ENCODE results near the gene MYO1D.
A peak's percentile ranks its signal among the peaks of the same experiment; 100 is the strongest.
"Not testable (repeated sequence)": the region's sequence is repeated elsewhere in the genome, so short reads cannot be mapped to it uniquely, and the experiment has no call there.

MYO1D gene

GRCh38 chr17:32479074-32479617, 397.8 kb downstream of the MYO1D start:
- H3K27ac Mint-ChIP-seq, result peak overlapping the region; percentile 10
- no peak overlapping the region for H3K4me3 Mint-ChIP-seq
- no peaks in the 10 kb centered on the region for H3K9me3 Mint-ChIP-seq
- H3K36me3 Mint-ChIP-seq, result peaks cover 14% of the 10 kb centered on the region
- peaks cover 23% of the 10 kb centered on the region for H3K4me1 Mint-ChIP-seq
- no peaks in the 10 kb centered on the region for H3K27me3 Mint-ChIP-seq

DNA sequence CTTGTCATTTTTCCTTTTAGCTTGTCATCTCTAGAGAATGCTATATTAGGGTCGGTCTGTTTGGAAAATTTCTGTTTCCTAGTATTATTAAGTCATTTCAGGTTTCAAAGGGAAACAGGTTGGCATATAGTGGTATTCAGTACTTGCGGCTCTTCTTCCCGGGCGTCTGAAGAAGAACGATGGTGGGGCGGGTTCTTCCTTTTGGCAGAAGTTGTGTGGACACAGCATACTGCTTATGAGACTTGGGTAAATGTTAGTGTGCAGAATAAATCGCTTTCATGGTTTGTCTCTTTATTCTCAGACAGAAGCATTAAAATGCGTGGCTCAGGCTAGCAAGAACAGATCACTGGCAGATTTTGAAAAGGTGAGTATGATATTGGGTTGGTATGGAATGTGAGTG, 399.7 kb downstream of the MYO1D start:
- Mint-ChIP-seq H3K36me3 (peaks cover 17% of the 10 kb centered on the region), H3K9me3 (no peaks in the 10 kb centered on the region), H3K27me3 (no peaks in the 10 kb centered on the region), H3K27ac (no peak overlapping the region), H3K4me3 (no peak overlapping the region), H3K4me1 (peaks cover 20% of the 10 kb centered on the region)

- Mint-ChIP-seq H3K9me3 (no peaks in the 10 kb centered on the region), H3K27ac (peak overlapping the region; percentile 41), H3K4me3 (no peak overlapping the region), H3K4me1 (peaks cover 20% of the 10 kb centered on the region), H3K36me3 (peaks cover 15% of the 10 kb centered on the region), H3K27me3 (no peaks in the 10 kb centered on the region)
These were observed 401.7 kb downstream of the MYO1D start for GRCh38 chr17:32475258-32475657.

DNA sequence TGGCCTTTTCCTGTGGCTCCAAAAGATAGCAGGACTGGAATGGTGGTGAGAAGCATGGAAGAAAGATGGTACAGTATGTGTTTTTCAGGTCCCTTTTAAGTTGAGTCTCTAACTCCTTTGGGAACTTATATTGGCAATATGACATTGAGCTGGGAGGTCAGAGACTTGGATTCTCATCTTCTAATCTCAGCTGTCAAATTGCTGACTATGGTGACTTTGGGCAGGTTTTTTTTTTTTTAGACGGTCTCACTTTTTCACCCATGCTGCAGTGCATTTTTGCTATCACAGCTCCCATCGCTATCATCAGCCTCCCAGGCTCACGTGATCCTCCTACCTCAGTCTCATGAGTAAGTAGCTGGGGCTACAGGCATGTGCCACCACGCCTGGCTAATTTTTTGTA, 405.3 kb downstream of the MYO1D start:
- Mint-ChIP-seq H3K36me3 (peaks cover 23% of the 10 kb centered on the region), H3K4me3 (no peak overlapping the region), H3K9me3 (no peaks in the 10 kb centered on the region), H3K27me3 (no peaks in the 10 kb centered on the region), H3K4me1 (peaks cover 23% of the 10 kb centered on the region), H3K27ac (no peak overlapping the region)

GRCh38 chr17:32470405-32471167, 406.3 kb downstream of the MYO1D start:
- Mint-ChIP-seq H3K27ac (peak overlapping the region; percentile 17), H3K36me3 (peaks cover 25% of the 10 kb centered on the region), H3K4me3 (no peak overlapping the region), H3K27me3 (no peaks in the 10 kb centered on the region), H3K9me3 (no peaks in the 10 kb centered on the region), H3K4me1 (peaks cover 27% of the 10 kb centered on the region)

- H3K4me3 Mint-ChIP-seq, result no peak overlapping the region
- H3K36me3 Mint-ChIP-seq, result peaks cover 19% of the 10 kb centered on the region
- H3K4me1 Mint-ChIP-seq, result peaks cover 7% of the 10 kb centered on the region
- no peaks in the 10 kb centered on the region for H3K27me3 Mint-ChIP-seq
- no peak overlapping the region for H3K27ac Mint-ChIP-seq
- no peaks in the 10 kb centered on the region for H3K9me3 Mint-ChIP-seq
These were observed 409.0 kb downstream of the MYO1D start for GRCh38 chr17:32467949-32468348.

DNA sequence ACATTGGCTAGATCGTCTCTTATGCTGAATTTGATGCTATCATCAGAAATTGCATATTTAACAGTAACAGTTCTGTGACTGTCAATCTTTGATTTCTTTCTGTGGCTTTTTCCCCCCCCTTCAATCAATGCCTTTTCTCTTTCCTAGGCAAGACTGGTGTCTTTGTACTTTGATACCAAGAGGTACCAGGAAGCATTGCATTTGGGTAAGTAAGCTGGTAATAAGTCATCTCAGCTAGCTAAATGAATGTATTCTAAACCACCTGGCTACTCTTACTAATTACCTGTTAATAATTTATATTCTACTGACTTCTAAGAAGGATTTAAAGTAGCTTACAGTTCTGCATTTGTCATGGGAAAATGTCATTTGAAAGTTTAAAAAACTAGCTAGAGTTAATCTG, 412.6 kb downstream of the MYO1D start:
- Mint-ChIP-seq H3K27ac (no peak overlapping the region), H3K27me3 (no peaks in the 10 kb centered on the region), H3K36me3 (peaks cover 20% of the 10 kb centered on the region), H3K9me3 (no peaks in the 10 kb centered on the region), H3K4me1 (peaks cover 26% of the 10 kb centered on the region), H3K4me3 (no peak overlapping the region)

DNA sequence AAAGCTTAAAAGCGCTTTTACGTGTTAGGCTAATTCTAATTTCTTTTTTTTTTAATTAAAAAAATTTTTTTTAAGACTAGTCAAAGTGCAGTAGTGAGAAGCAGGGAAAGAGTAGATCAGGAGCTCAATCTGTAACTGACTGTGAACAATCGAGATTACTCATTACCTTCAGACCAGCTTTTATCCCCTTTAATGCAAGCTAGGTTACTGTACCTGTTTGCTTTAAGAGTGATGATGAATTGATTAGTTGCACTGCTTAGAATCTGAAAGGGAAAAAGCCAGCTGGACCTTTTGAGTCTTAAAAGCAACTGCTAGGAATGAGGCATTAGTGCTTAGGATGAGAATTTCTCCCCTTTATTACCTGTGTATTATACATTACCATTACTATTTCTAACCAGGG, 413.6 kb downstream of the MYO1D start:
- H3K4me1 Mint-ChIP-seq, result peaks cover 29% of the 10 kb centered on the region
- H3K9me3 Mint-ChIP-seq, result no peaks in the 10 kb centered on the region
- no peak overlapping the region for H3K4me3 Mint-ChIP-seq
- H3K27me3 Mint-ChIP-seq, result no peaks in the 10 kb centered on the region
- H3K36me3 Mint-ChIP-seq, result peaks cover 22% of the 10 kb centered on the region
- no peak overlapping the region for H3K27ac Mint-ChIP-seq

GRCh38 chr17:32461853-32462617, 414.9 kb downstream of the MYO1D start:
- Mint-ChIP-seq H3K9me3 (no peaks in the 10 kb centered on the region), H3K4me3 (peak overlapping the region; percentile 6), H3K4me1 (peaks cover 40% of the 10 kb centered on the region), H3K36me3 (peaks cover 19% of the 10 kb centered on the region), H3K27ac (peak overlapping the region; percentile 27), H3K27me3 (no peaks in the 10 kb centered on the region)

GRCh38 chr17:32461498-32461852, 415.4 kb downstream of the MYO1D start:
- Mint-ChIP-seq H3K36me3 (peaks cover 19% of the 10 kb centered on the region), H3K9me3 (no peaks in the 10 kb centered on the region), H3K4me1 (peaks cover 43% of the 10 kb centered on the region), H3K27me3 (no peaks in the 10 kb centered on the region), H3K4me3 (no peak overlapping the region), H3K27ac (no peak overlapping the region)

DNA sequence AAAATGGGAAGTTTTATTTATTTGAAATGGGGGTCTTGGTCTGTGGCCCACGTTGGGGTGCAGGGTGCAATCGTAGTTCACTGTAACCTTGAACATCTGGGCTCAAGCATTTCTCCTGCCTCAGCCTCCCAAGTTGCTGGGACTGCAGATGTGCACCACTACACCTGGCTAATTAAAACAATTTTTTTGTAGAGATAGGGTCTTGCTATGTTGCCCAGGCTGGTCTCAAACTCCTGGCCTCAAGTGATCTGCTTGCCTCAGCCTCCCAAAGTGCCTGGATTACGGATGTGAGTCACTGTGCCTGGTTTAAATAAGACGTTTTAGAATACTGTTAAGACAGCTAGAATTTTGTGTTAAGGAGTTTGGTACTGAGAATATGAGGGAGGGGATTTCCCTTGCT, 416.9 kb downstream of the MYO1D start:
- no peaks in the 10 kb centered on the region for H3K27me3 Mint-ChIP-seq
- no peaks in the 10 kb centered on the region for H3K9me3 Mint-ChIP-seq
- H3K4me3 Mint-ChIP-seq, result no peak overlapping the region
- peaks cover 39% of the 10 kb centered on the region for H3K4me1 Mint-ChIP-seq
- no peak overlapping the region for H3K27ac Mint-ChIP-seq
- peaks cover 18% of the 10 kb centered on the region for H3K36me3 Mint-ChIP-seq

DNA sequence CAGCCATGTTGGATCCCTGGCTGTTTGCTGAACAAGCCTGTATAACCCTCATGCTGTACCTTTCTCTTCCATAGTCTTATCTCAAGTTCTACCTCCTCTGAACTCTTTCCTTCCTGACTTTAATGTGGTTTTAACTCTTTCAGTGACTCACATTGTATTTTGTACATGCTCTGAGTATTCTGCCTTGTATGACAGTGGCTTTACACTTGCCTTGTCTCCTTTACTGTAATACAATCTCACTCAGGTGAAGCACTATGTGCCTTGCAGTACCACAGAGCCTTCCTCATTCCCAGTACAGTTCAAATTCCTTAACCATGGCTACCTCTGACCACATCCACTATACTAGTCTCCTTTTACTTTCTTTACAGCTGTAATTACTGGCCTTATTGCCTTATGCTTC, 418.6 kb downstream of the MYO1D start:
- H3K9me3 Mint-ChIP-seq, result no peaks in the 10 kb centered on the region
- H3K4me1 Mint-ChIP-seq, result peaks cover 48% of the 10 kb centered on the region
- H3K36me3 Mint-ChIP-seq, result peaks cover 21% of the 10 kb centered on the region
- peak overlapping the region; percentile 25 for H3K27ac Mint-ChIP-seq
- H3K4me3 Mint-ChIP-seq, result peak overlapping the region; percentile 0
- H3K27me3 Mint-ChIP-seq, result no peaks in the 10 kb centered on the region

DNA sequence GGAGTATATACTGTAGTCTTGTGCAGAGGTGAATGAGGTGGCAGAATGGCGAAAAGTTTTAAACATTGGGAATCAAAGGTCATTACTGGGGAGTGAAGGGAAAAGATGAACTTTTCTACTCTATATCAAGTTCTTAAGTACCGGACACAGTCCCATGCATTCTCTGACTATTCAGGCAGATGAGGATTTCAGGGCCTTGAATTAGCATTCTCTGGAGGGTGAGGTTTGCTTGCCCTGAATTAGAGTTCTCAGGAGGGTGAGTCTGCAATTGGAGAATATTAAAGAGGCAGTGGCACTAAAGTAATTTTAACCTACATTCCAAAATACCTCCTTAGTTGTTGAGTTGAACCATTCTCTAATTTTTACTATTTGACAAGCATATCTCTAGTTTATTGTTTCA, 423.6 kb downstream of the MYO1D start:
- H3K36me3 Mint-ChIP-seq, result peaks cover 21% of the 10 kb centered on the region
- H3K4me1 Mint-ChIP-seq, result peaks cover 63% of the 10 kb centered on the region
- H3K9me3 Mint-ChIP-seq, result no peaks in the 10 kb centered on the region
- H3K27ac Mint-ChIP-seq, result peak overlapping the region; percentile 52
- no peak overlapping the region for H3K4me3 Mint-ChIP-seq
- no peaks in the 10 kb centered on the region for H3K27me3 Mint-ChIP-seq

- peaks cover 19% of the 10 kb centered on the region for H3K36me3 Mint-ChIP-seq
- no peaks in the 10 kb centered on the region for H3K9me3 Mint-ChIP-seq
- H3K27me3 Mint-ChIP-seq, result no peaks in the 10 kb centered on the region
- H3K27ac Mint-ChIP-seq, result no peak overlapping the region
- peaks cover 55% of the 10 kb centered on the region for H3K4me1 Mint-ChIP-seq
- no peak overlapping the region for H3K4me3 Mint-ChIP-seq
These were observed 424.6 kb downstream of the MYO1D start for GRCh38 chr17:32452281-32452680.

DNA sequence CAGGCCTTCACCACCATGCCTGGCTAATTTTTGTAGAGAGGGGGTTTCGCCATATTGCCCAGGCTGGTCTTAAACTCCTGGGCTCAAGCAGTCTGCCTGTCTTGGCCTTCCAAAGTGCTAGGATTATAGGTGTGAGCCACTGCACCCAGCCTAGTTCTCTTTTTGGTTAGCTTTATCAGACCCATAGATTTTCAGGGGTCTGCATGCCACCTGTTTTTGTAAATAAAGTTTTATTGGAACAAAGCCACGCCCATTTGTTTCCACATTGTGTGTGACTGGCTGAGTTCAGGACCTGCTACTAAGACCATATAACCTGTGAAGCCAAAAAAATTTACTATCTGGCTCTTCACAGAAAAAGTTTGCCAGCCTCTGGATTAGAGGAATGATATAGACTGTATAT, 425.0 kb downstream of the MYO1D start:
- Mint-ChIP-seq H3K4me3 (no peak overlapping the region), H3K9me3 (no peaks in the 10 kb centered on the region), H3K27ac (no peak overlapping the region), H3K4me1 (peaks cover 57% of the 10 kb centered on the region), H3K27me3 (no peaks in the 10 kb centered on the region), H3K36me3 (peaks cover 23% of the 10 kb centered on the region)

GRCh38 chr17:32450379-32450778, 426.5 kb downstream of the MYO1D start:
- Mint-ChIP-seq H3K4me1 (peaks cover 70% of the 10 kb centered on the region), H3K27ac (peak overlapping the region; percentile 52), H3K36me3 (peaks cover 29% of the 10 kb centered on the region)
- not testable (repeated sequence) for H3K9me3 Mint-ChIP-seq, H3K4me3 Mint-ChIP-seq, H3K27me3 Mint-ChIP-seq

Measured in activated naive CD4-positive, alpha-beta T cell treated with anti-CD3 and anti-CD28 coated beads, Interleukin-2, amount 50 U/mL, for 24 hours (primary cell).